Right lobe of liver (tissue), 6 donors: Measurements from ENCODE around the gene CHN1. TPM values are rescaled to one million over a fixed set of nuclear protein-coding genes. Genes with fewer than 3 reads are reported as not detected.

ENCODE experiments used
- ATAC-seq, 4 donors: fragments of 200-7000 bp; cut with Tn5 transposase; one replicate each; pipeline ENCODE4 v1.9.1; 2020; ENCODE audit warnings: mild to moderate bottlenecking in 4 of 4, moderate library complexity in 4 of 4
- DNase-seq, 3 donors: peaks; one replicate each; pipeline ENCODE4 v3.0.0-alpha.2; 2020
- H3K27ac ChIP-seq, 3 donors: fragments of 200-600 bp; one replicate each; pipeline ENCODE4 v1.8.0; 2022
- H3K27me3 ChIP-seq, 2 donors: fragments of 200-600 bp; one replicate each; pipeline ENCODE4 v1.8.0; 2022
- H3K36me3 ChIP-seq, 4 donors: fragments of 200-600 bp; sonication (generic) in 1 of 4; one replicate each; pipeline versions ENCODE4 v1.5.1 to v1.8.0; 2017 to 2022; ENCODE audit warnings: control low read depth in 1 of 4
- H3K4me1 ChIP-seq, 4 donors: fragments of 200-600 bp; sonication (generic) in 1 of 4; one replicate each; pipeline versions ENCODE4 v1.5.1 to v1.8.0; 2017 to 2022; ENCODE audit warnings: control low read depth in 1 of 4
- H3K4me3 ChIP-seq, 3 donors: fragments of 200-600 bp; one replicate each; pipeline ENCODE4 v1.8.0; 2022
- H3K9me3 ChIP-seq, 4 donors: fragments of 200-600 bp; sonication (generic) in 1 of 4; one replicate each; pipeline versions ENCODE4 v1.5.1 to v1.8.0; 2017 to 2022; ENCODE audit warnings: control low read depth in 1 of 4
- CTCF ChIP-seq, 4 donors: fragments of 200-600 bp in 3 of 4; fragments of 450-650 bp in 1 of 4; IDR thresholded peaks; one replicate each; pipeline versions ENCODE4 v1.5.1 to v1.8.0; 2016 to 2022; ENCODE audit warnings: antibody characterized with exemption in 4 of 4, mild to moderate bottlenecking in 2 of 4
- POLR2A ChIP-seq: fragments of 450-650 bp; IDR thresholded peaks from one replicate; pipeline ENCODE4 v1.6.1; 2017; ENCODE audit warnings: antibody characterized with exemption, mild to moderate bottlenecking
- WGBS: methylation state at CpG from one replicate; pipeline ENCODE4 v1.1.6; 2018; ENCODE audit warnings: low coverage, low lambda C conversion rate; ENCODE audit not compliant: insufficient coverage; ENCODE audit errors: missing lambda C conversion rate; 5-methylcytosine and 5-hydroxymethylcytosine counted together
- intact Hi-C, 2 donors: fragments of 100-400 bp; cut with DNase I; formaldehyde crosslinking; loops; one replicate each; pipeline versions ENCODE4 v1.11.2 to v1.14.1; 2022
- total RNA-seq, 6 experiments: library from RNA; depleted of rRNA in 2 of 6; stranded (reverse); fragments of >200 nt in 2 of 6; fragmentation: NEBNext Ultra II Directional in 3 of 6; extraction: Animal tissue kit (Norgen Biotek cat#: 25700) in 3 of 6; gene quantifications; one replicate each; pipeline versions ENCODE4 v1.1.0 to v1.2.4, GENCODE V29; 2016 to 2023
- donor health status: DM: no; HTN: yes; CAD: no.
- donor health status: DM: no; HTN: no; CAD: no.
- donor health status: DM: no; HTN: no; CAD: no.
- donor health status: DM: no; HTN: yes; CAD: no.
- donor health status: DM: no; HTN: yes; CAD: no.

The CHN1 gene
- total RNA-seq, 6 experiments from 2014 or later = 1.0 to 2.8 (median 1.4) TPM

DNA sequence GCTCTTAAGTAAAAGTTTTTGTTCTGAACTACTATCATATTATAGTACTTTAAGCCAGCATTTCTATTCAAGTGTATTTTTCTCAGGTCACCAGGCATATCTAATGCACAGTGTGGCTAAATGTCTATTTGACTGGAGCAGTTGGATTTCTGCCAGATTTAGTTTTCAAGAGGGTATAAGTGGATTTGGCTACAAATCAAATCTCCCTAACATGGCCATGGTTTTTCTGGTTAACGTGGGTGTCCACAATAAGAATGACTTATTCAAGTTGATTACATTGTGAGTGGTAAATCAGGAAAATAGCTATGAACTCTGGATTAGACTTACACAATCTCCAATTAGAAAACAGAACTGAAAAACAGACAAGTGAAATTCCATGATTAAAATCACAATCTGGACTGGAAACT, 5.7 kb upstream of the CHN1 start:
- DNase-seq = no peak
- TF ChIP-seq POLR2A (no peak), CTCF (IDR thresholded peaks at IDR 0.05) (no peak)
- Histone ChIP-seq H3K4me3 (no peak overlapping the region), H3K9me3 (no peaks in the 10 kb centered on the region), H3K27me3 (peaks cover 0 to 6% of the 10 kb centered on the region in 2 donors), H3K36me3 (no peaks in the 10 kb centered on the region), H3K27ac (no peak overlapping the region), H3K4me1 (no peaks in the 10 kb centered on the region)
- 83% methylated on average over 1 of the region's 1 CpG for WGBS
- no peak for ATAC-seq
- intact Hi-C loops = no loop called here

- no peak for TF ChIP-seq POLR2A
- TF ChIP-seq CTCF (IDR thresholded peaks at IDR 0.05) = peak in 1 of 4 donors; percentile 5
- ATAC-seq = no peak
- Histone ChIP-seq H3K36me3 (no peaks in the 10 kb centered on the region), H3K9me3 (no peaks in the 10 kb centered on the region), H3K27me3 (peaks cover 0 to 6% of the 10 kb centered on the region in 2 donors), H3K4me1 (peaks cover 0 to 5% (median 0%) of the 10 kb centered on the region in 4 donors), H3K27ac (no peak overlapping the region), H3K4me3 (no peak overlapping the region)
- WGBS = 83% methylated on average over 3 of the region's 3 CpGs
- intact Hi-C loops = no loop called here
- DNase-seq = no peak
Measured at GRCh38 chr2:175009917-175010621, 4.9 kb upstream of the CHN1 start.

DNA sequence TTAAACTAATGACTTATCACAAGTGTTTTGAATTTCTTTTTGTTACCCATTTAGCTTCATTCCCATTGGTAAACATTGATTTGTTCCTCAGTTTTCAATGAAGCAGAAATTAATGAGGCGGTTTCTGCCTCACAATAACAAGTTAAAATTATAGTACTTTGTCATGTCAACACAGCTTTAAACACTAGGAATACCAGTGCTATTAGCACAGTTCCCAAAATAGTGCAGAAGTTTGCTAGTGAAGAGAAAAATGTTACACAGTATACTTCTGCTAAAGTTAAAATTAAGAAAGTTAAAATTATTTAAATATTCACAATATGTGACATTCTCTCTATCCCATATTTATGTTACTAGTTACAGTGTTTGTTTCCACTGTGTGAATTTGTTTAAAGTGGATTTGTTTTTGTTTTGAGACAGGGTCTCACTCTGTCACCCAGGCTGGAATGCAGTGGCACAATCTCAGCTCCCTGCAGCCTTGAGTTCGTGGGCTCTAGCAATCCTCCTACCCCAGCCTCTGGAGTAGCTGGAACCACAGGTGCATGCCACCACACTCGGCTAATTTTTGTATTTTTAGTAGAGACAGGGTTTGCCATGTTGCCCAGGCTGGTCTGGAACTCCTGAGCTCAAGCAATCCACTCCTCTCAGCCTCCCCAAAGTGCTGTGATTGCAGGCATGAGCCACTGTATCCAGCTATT, 3.8 kb upstream of the CHN1 start:
- no peak overlapping the region for H3K4me3 ChIP-seq
- peaks cover 0 to 6% of the 10 kb centered on the region in 2 donors for H3K27me3 ChIP-seq
- intact Hi-C loops = no loop called here
- ATAC-seq (no peak), DNase-seq (no peak)
- no peaks in the 10 kb centered on the region for H3K9me3 ChIP-seq
- H3K4me1 ChIP-seq = peaks cover 0 to 5% (median 0%) of the 10 kb centered on the region in 4 donors
- 78% methylated on average over 3 of the region's 3 CpGs for WGBS
- TF ChIP-seq CTCF (IDR thresholded peaks at IDR 0.05) = no peak
- no peak for TF ChIP-seq POLR2A
- H3K36me3 ChIP-seq = no peaks in the 10 kb centered on the region
- no peak overlapping the region for H3K27ac ChIP-seq

DNA sequence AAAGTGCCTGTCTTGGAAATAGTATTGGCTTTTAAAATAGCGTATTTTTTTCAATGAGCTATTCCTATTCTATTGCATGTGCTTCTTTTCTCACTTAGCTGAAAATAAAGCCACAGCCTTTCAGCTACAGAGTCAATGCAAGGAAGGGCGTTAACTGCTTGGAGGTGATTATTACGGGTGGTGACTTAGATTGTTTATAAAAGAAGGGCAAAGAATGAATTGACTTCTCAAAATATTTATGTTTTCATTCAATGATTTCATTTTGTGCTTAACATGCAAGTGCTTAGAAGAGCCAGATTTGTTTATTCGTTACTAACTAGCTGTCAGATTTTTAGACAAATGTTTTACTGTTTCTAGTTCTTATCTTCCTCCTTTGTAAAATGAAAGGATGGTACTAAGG, 2.8 kb upstream of the CHN1 start:
- Histone ChIP-seq H3K27me3 (peaks cover 0 to 6% of the 10 kb centered on the region in 2 donors), H3K9me3 (no peaks in the 10 kb centered on the region), H3K4me3 (no peak overlapping the region), H3K36me3 (no peaks in the 10 kb centered on the region), H3K27ac (no peak overlapping the region), H3K4me1 (peaks cover 0 to 5% (median 0%) of the 10 kb centered on the region in 4 donors)
- ATAC-seq (no peak), DNase-seq (no peak)
- WGBS = 68% methylated on average over 4 of the region's 4 CpGs
- intact Hi-C loops = no loop called here
- TF ChIP-seq POLR2A (no peak), CTCF (IDR thresholded peaks at IDR 0.05) (no peak)
